Effector memory CD4-positive, alpha-beta T cell (primary cell): ENCODE data around the gene HSPE1.
"Not testable (repeated sequence)": the region's sequence is repeated elsewhere in the genome, so short reads cannot be mapped to it uniquely, and the experiment has no call there.

Source experiments
- DNase-seq, 3 donors: peaks; one replicate each; pipeline ENCODE4 v3.0.0-alpha.2; 2020
- H3K27ac ChIP-seq: 2 replicates; pipeline ENCODE4 v1.7.0; 2013; ENCODE audit warnings: mild to moderate bottlenecking, low read length, moderate library complexity; ENCODE audit not compliant: insufficient read depth, poor library complexity, severe bottlenecking
- H3K27me3 ChIP-seq: replicated peaks from 2 replicates; pipeline ENCODE4 v1.7.0; 2013; ENCODE audit warnings: mild to moderate bottlenecking, low read length; ENCODE audit not compliant: insufficient read depth, control insufficient read depth, poor library complexity, severe bottlenecking
- H3K36me3 ChIP-seq: 2 replicates; pipeline ENCODE4 v1.7.0; 2013; ENCODE audit warnings: mild to moderate bottlenecking, low read length, moderate library complexity; ENCODE audit not compliant: control insufficient read depth, insufficient read depth
- H3K4me1 ChIP-seq: 2 replicates; pipeline ENCODE4 v1.7.0; 2013; ENCODE audit warnings: low read length, mild to moderate bottlenecking; ENCODE audit not compliant: control insufficient read depth, insufficient read depth, poor library complexity, severe bottlenecking
- H3K4me3 ChIP-seq: 2 replicates; pipeline ENCODE4 v1.7.0; 2013; ENCODE audit warnings: low read length, low read depth, mild to moderate bottlenecking; ENCODE audit not compliant: insufficient read depth, poor library complexity, severe bottlenecking
- H3K9me3 ChIP-seq: 2 replicates; pipeline ENCODE4 v1.7.0; 2013; ENCODE audit warnings: mild to moderate bottlenecking, low read length, moderate library complexity; ENCODE audit not compliant: control insufficient read depth

Gene HSPE1

DNA sequence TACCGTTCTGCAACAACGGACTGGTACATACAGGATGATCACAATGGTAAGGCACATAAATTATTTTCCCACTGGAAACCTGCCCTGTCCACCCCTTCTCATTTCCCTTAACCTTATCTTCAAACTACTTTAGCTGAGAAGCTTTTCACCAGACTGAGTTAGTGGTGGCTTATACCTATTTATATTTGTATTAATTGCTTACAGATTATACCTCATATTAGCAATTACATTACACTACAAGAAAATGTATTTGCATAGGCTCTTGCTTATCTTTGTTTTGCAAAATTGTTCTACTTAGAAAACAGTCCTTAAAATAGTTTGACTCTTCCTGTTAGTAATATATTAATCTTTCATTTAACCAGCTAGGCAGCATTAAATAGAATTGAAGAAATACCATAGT lies 51.1 kb downstream of the HSPE1 start:
- H3K27me3 ChIP-seq, H3K27ac ChIP-seq, H3K9me3 ChIP-seq, H3K4me1 ChIP-seq, H3K4me3 ChIP-seq, DNase-seq: not testable (repeated sequence)
- peaks cover 29% of the 10 kb centered on the region for H3K36me3 ChIP-seq
